ENCODE data around the gene SSRP1. TPM values are rescaled to one million over a fixed set of nuclear protein-coding genes. Genes with fewer than 3 reads are reported as not detected.

The SSRP1 gene
- total RNA-seq, 1 donor from 2014 or later, result 110 TPM

DNA sequence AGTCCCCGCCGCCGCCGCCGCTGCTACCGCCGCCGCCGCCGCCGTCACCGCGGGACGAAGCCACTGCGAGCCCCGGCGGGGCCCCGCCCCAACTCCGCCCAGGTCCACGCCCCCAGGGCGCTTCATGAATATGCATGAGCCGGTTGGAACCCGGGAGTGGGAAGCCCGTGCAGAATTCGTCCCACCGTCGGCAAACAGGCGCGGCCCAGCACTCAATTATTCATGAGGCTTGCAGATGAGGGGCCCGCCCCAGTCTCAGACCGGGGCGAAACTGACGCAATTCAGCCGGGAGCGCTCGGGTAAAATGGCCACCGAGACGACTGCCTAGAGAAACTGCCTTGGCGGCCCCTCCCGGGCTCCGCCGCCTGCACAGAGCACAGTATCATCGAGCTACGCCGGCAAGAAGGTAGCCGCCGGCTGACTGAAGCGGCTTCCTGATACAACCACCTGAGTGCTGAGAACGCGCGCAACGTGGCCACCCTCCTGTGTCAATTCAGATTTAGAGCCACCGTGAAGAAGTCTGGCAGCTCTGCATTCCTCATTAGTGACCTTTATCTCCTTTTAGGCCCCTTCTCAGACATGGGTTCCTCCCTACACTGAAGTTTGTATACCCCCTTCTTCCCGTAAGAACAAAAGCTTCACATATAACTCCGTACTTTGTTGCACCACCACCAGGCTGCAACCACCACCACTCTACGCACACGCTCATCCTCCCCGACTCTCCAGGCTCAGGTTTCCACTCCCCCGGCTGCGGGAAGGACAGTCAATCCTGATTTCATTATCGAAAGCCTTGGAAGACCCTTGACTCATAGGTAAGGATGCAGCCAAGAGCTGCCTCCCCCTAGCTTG is 10.6 kb downstream of the SSRP1 start, which contains the start of gene TNKS1BP1:
Gene TNKS1BP1 (minus strand): TSS at position 67 of the 849 bp plus-strand sequence. CDS start 3,067 bp downstream, outside the sequence.
- TF ChIP-seq, protein P1, sequence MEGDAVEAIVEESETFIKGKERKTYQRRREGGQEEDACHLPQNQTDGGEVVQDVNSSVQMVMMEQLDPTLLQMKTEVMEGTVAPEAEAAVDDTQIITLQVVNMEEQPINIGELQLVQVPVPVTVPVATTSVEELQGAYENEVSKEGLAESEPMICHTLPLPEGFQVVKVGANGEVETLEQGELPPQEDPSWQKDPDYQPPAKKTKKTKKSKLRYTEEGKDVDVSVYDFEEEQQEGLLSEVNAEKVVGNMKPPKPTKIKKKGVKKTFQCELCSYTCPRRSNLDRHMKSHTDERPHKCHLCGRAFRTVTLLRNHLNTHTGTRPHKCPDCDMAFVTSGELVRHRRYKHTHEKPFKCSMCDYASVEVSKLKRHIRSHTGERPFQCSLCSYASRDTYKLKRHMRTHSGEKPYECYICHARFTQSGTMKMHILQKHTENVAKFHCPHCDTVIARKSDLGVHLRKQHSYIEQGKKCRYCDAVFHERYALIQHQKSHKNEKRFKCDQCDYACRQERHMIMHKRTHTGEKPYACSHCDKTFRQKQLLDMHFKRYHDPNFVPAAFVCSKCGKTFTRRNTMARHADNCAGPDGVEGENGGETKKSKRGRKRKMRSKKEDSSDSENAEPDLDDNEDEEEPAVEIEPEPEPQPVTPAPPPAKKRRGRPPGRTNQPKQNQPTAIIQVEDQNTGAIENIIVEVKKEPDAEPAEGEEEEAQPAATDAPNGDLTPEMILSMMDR (IDR thresholded peaks at IDR 0.05; ENCODE audit: unreplicated experiment), result no peak
- peak within 1 kb of the TSS; percentile 99 for H3K27ac Mint-ChIP-seq
- no peaks in the 10 kb centered on the region for H3K9me3 Mint-ChIP-seq
- H3K36me3 Mint-ChIP-seq, result peaks cover 34% of the 10 kb centered on the region
- peaks cover 57% of the 10 kb centered on the region for H3K4me1 Mint-ChIP-seq
- no peaks in the 10 kb centered on the region for H3K27me3 Mint-ChIP-seq (ENCODE audit: low read depth)
- peak within 1 kb of the TSS; percentile 92 for H3K4me3 Mint-ChIP-seq
- DNase-seq (ENCODE audit: low spot score in 2 of 2, unreplicated experiment in 2 of 2), result peak; percentile 90 to 96

DNA sequence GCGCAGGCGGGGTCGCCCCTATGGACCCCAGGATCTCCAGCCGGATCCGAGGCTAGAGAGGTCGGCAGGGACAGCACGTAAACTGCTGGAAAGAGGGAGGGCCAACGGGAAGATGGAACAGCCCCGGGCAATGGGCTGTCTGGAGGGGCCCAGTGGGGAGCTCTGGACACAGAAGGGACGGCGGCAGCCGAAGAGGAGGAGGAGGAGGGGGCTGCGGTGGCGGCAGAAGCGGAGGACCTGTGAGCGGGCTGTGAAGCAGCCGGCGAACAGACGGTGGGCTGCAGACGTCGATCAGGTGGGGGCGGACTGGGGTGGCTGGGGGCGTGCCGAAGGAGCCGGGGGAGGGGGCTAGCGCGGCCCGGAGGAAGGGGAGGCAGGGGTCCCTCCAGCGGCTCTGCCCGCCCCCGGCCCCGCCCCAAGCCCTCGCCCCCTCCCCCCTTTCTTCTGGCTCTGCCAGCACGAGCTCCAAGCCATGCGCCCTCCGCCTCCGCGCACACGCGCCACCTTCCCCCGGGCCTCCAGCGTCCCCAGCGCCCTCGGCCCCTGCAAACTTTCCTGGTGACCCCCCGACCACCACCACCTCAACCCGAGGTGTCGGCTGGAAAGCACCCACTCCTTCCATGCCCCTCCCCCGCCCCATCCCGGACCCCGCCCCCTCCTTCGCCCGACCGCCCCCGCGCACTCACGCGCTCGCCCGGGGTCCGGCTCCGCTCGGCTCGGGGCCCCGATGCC is 11.4 kb downstream of the SSRP1 start:
- TF ChIP-seq, protein P1 (IDR thresholded peaks at IDR 0.05; ENCODE audit: unreplicated experiment), result no peak
- H3K36me3 Mint-ChIP-seq, result peaks cover 31% of the 10 kb centered on the region
- H3K9me3 Mint-ChIP-seq, result no peaks in the 10 kb centered on the region
- peak; percentile 65 to 76 for DNase-seq (ENCODE audit: low spot score in 2 of 2, unreplicated experiment in 2 of 2)
- H3K4me3 Mint-ChIP-seq, result peak overlapping the region; percentile 92
- H3K27ac Mint-ChIP-seq, result peak overlapping the region; percentile 98
- no peaks in the 10 kb centered on the region for H3K27me3 Mint-ChIP-seq (ENCODE audit: low read depth)
- H3K4me1 Mint-ChIP-seq, result peaks cover 59% of the 10 kb centered on the region

- TF ChIP-seq, protein P1 (IDR thresholded peaks at IDR 0.05; ENCODE audit: unreplicated experiment), result no peak
- no peaks in the 10 kb centered on the region for H3K9me3 Mint-ChIP-seq
- H3K27ac Mint-ChIP-seq, result peak overlapping the region; percentile 98
- H3K36me3 Mint-ChIP-seq, result peaks cover 33% of the 10 kb centered on the region
- H3K4me3 Mint-ChIP-seq, result peak overlapping the region; percentile 92
- no peak for DNase-seq (ENCODE audit: low spot score in 2 of 2, unreplicated experiment in 2 of 2)
- no peaks in the 10 kb centered on the region for H3K27me3 Mint-ChIP-seq (ENCODE audit: low read depth)
- peaks cover 62% of the 10 kb centered on the region for H3K4me1 Mint-ChIP-seq
These were observed 11.9 kb downstream of the SSRP1 start for GRCh38 chr11:57323855-57324153.

DNA sequence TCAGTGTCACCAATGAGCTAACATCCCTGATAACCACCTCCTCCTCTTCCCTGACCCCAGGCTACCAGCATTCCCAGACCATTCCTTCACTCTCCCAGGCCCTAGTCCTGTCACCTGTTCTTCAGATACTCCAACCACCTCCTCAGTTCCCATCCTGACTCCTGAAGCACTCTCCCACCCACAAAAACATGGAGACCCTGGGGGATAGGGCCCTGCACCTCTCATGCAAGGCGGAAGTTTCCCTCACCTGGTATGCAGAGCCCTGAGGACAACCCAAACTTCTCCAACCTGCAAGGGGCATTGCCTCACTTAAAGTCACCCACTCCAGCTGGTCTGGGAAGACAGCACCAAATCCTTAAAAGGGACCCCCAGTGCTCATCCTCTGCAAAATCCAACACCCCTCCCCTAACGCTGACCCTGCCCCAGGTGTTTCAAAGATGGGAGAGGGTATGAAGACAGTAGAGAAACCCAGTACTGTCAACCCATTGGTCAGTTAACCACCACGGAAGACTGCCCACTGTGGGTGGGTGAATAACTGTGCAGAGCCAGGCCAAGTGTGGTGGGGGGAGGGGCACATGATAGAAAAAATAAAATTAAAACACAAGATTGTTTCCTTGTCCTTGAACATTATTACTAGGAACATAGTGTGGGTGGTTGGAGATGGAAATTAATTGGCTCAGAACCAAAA is 12.4 kb downstream of the SSRP1 start:
- no peak for DNase-seq (ENCODE audit: low spot score in 2 of 2, unreplicated experiment in 2 of 2)
- H3K4me3 Mint-ChIP-seq, result peak overlapping the region; percentile 92
- peak overlapping the region; percentile 98 for H3K27ac Mint-ChIP-seq
- TF ChIP-seq, protein P1 (IDR thresholded peaks at IDR 0.05; ENCODE audit: unreplicated experiment), result no peak
- H3K36me3 Mint-ChIP-seq, result peaks cover 30% of the 10 kb centered on the region
- peaks cover 65% of the 10 kb centered on the region for H3K4me1 Mint-ChIP-seq
- no peaks in the 10 kb centered on the region for H3K9me3 Mint-ChIP-seq
- H3K27me3 Mint-ChIP-seq (ENCODE audit: low read depth), result no peaks in the 10 kb centered on the region

DNA sequence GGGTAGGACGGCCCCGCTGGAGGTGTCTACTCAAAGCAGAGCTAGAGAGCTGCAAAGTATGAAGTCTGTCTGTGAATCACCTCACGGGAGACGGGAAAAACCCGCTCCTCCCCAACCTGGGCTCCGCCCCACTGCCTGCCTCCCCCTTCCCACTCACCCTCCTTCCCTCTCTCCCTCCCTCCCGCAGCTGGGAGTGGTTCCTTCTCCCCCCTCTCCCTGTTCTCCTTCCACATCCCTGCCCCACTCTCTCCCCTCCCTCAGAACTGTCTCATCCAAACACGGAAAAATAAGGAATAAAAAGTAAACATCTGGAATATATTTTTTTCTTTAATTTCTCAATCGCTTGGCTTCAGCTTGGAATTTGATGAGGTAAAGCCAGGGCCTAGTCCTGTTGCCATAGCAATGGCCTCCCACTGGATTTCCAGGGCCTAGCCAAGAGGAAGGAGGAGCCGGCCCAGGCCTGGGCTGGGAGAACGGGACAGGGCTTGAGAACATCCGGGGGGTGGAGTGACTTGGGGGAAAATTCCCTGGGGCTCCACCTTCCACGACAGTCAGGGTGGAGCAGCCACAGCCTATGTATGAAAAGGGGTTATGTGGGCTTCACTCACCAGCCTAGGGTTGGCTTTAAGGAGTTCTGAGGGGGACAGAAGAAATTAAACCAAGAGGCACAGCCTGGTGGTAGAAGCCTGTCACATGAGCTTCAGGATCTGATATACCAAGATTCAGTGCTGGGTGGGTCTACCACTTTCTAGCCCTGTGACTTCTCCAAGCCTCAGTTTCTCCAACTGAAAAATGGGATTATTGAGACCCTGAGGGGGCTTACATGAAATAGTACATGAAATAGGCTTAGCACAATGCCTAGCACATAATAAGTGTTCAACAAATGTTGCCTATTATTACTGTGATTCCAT is 13.2 kb downstream of the SSRP1 start:
- Mint-ChIP-seq H3K9me3 (no peaks in the 10 kb centered on the region), H3K4me1 (peaks cover 68% of the 10 kb centered on the region), H3K36me3 (peaks cover 26% of the 10 kb centered on the region), H3K27me3 (ENCODE audit: low read depth) (no peaks in the 10 kb centered on the region), H3K27ac (peak overlapping the region; percentile 98), H3K4me3 (peak overlapping the region; percentile 92)
- peak; percentile 66 to 78 for DNase-seq (ENCODE audit: low spot score in 2 of 2, unreplicated experiment in 2 of 2)
- TF ChIP-seq, protein P1 (IDR thresholded peaks at IDR 0.05; ENCODE audit: unreplicated experiment), result no peak
